NK-92 (cell line): ENCODE results near the gene MRPL16.
"Not testable (repeated sequence)": the region's sequence is repeated elsewhere in the genome, so short reads cannot be mapped to it uniquely, and the experiment has no call there.

Experiments
- DNase-seq: peaks from one replicate; lab custom pipeline; 2025; ENCODE audit not compliant: unreplicated experiment; lab: John Stamatoyannopoulos, UW

MRPL16 gene

DNA sequence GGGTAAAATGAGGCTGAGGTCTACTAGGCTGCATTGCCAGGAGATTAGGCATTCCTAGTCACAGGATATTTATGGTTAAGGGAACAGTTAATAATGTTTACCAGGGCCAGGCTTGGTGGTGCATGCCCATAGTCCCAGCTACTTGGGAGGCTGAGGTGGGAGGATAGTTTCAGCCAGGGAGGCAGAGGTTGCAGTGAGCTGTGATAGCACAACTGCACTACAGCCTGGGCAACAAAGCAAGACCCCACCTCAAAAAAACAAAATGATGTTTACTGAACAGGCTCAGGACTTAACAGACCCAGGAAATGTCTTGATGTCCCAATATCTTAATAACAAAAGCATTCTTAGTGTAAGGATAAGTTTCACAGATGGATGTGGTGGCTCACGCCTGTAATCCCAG lies 2.8 kb upstream of the MRPL16 start:
- DNase-seq = no peak

GRCh38 chr11:59812220-59812619 lies 1.6 kb upstream of the MRPL16 start:
- DNase-seq = no peak

DNA sequence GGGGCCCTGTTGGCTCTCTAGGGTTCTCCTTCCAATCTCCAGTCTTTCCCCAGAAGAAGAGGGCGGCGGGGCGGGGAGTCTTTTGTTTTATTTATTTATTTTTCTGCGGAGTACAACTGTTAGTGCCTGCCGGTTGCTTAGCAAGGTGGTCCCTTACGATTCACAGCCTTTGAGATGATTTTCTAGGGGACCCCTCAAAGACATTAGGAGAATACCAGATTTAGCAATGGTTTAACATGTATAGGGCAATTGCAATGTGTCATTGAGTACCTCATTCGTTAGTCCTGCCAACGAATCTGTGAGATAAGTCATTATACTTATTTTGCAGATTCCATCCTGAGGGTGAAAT lies 307 bp upstream of the MRPL16 start:
- DNase-seq = no peak

- no peak for DNase-seq
Observed at GRCh38 chr11:59807047-59807610, 3.4 kb downstream of the MRPL16 start.

- no peak for DNase-seq
Observed at GRCh38 chr11:59804061-59804460, 6.5 kb downstream of the MRPL16 start.

DNA sequence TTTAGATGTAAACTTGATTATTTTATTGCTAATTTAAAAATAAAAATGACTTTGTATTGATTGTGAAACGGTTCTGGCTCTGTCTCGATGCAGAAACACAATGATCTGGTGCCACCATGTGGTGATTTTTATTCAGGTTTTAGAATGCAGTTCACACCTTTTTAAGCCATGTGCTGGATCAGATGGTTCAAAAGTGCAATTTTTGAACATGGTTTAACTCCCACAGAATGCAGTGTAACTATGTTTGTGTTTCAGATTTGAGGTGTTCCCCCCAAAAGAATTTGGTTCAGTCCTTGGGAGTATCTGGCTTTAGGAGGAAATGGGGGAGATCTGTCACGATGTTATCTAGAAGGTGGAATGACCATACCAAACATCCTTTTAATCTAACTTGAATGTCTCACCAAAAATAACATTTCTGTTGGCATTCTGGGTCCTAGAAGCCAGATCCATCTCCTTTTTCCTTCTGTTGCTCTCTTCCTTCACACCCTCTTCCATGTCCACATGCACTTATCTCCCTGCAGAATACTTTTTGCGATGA lies 7.9 kb downstream of the MRPL16 start:
- DNase-seq = no peak

DNA sequence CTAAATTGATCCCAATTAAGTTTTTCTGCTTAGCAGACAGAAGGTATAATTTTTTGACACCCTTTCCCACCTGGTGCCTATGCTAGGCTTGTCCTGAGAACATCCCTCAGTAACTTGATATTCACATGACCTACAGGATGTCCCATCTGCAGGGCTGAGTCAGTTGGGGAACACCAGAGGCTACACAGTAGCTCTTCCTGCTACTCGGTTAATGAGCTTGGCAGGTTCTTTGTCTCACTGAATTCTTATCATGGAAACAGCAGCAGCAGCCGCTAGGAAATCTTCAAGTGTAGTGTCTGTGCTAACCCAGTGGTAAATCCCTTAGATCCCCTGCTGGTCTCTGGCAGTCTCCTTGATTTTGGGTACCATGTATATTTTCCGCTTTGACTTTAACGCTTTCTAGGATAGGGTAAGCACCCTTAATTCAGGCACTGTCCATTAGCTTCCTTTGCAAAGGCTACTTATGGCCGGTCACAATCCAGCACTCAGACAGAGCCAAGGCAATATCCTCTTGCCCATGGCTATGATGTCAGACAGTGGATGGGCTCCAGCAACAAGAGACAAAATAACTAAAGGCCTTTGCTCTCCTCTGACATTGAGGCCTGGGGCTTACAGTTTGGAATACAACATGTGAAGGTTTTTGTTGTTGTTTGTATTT lies 8.5 kb downstream of the MRPL16 start:
- DNase-seq = no peak

- DNase-seq = no peak
Observed at GRCh38 chr11:59801160-59801706, 9.3 kb downstream of the MRPL16 start.

GRCh38 chr11:59800390-59801025 lies 10.1 kb downstream of the MRPL16 start:
- DNase-seq = no peak

DNA sequence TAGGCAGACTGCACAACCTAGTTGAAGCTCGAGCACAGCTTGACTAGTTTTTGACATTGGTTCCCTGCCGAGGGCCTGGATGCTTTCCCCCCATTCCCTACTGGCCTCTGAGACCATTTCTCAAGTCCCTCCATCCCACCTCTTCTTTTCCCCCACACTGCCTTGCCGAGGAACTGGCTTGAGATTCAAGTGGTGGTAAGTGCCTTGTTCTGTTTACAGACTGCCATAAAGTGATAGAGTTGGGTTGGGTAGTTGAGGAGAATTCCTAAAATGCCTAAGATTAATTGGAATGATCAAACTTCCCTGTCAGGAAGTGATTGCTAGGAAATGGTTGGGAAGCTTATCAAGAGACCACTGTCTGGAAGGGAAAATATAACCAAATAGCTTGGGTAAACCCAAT lies 16.2 kb downstream of the MRPL16 start:
- DNase-seq = no peak

DNA sequence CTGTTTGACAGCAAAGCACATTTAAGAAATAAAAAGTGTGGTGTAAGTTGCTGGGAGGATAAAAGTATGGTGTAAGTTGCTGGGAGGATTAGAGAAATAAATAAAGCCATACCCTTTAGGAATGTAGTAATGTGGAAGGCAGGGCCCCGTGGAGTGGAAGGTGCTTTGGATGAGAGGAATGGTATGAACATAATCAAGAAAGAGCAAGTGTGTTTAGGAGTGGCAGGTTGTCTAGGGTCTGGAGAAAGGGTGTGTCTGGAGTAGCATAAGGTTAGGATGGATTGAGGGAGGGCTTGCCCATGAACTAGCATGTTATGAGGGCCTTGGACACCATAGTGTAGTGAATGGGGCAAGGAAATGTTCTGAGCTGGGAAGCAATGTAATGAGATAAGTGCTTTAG lies 18.1 kb downstream of the MRPL16 start:
- no peak for DNase-seq

- no peak for DNase-seq
Observed at GRCh38 chr11:59791639-59792038, 18.9 kb downstream of the MRPL16 start.

DNA sequence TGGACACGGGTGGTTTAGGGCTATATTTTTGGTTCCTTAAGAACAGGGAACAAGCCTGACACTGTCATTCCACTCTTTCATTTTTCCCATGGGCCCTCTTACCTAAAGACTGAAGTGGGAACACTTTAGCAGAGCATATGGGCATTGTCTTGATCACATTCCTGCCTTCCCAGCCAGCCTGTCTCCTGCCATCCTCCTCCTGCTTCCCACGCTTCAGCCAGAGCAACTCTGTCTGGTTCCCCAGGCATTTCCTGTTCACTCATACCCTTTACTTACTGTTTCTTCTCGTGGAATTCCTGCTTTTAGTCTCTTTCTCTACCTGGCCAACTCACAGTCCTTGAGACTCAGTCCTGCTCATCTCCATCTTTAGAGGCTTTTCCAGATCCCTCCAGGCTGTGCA lies 22.8 kb downstream of the MRPL16 start:
- no peak for DNase-seq

DNA sequence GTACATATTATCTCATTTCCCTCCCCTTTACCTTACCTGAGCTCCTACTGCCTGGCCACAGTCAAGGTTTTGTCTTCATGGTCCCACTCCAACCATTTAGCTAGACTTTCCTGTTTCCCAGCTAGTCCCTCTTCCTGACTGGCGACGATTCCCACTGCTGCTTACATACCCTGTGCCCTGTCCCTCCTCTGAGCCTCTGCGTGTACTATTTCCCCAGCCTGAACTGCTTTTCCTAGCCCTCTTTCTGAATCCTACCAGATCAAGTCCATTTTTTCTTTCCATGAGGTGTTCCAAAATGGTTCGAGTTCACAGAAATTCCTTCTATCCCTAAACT lies 23.4 kb downstream of the MRPL16 start:
- no peak for DNase-seq

- DNase-seq = no peak
Observed at GRCh38 chr11:59785818-59786217, 24.8 kb downstream of the MRPL16 start.

GRCh38 chr11:59784441-59784840 lies 26.1 kb downstream of the MRPL16 start:
- DNase-seq = not testable (repeated sequence)

DNA sequence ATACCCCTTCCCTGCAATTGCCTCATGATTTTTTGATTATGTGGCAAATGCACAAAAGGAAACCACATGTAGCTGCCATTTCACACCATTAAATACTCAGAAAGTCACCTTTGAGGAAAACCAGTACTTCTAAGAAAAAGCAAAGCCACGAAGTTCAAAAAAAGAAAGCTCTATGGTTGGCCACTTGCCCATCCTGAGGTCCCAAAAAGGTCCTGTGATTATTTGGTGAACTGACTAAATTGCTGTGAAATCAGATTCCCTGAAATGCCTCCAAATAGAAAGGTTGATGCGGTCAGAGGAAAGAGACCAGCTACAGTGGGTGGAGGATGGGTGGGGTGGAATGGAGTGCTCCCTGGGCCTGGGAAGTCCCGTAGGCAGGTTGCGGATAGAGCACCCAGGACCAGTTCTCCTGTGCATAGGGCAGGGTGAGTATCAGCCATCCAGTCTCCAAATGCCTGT lies 26.9 kb downstream of the MRPL16 start:
- DNase-seq = no peak

DNA sequence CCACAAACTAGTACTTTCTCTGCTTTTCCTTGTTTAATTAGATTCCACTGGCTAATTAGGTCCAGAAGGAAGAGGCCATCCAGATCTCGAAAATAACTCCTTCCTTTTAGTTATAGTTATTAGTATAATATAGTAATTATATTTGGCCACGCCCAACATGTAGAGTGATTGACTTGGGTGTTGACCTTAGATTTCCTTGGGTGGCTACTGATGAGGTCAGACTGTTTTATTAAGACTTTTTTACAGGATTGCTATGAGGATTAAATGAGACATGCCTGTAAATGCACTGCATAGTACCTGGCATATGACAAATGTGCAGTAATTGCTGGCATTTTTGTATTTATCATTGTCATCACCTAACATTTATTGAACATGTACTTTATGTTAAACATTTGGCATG lies 28.5 kb downstream of the MRPL16 start:
- DNase-seq = no peak

DNA sequence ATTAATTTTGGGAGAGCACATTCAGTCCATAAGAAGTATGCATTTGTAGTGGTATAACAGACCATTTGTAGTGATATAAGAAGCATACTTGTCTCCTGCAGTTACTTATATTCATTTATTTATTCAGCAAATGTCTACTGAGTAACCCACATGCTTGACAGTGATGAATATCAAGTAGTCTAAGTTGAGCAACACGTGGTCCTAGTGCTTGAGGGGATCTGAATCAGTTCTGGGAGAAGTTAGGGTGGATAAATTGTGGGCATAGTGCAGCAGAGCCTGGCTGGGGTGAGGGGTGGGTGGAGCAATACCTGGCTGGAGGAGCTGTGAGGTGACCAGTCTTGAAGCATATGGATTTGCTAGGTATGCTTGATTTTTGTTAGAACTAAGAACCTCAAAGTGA lies 31.1 kb downstream of the MRPL16 start:
- DNase-seq = no peak

GRCh38 chr11:59778122-59778521 lies 32.5 kb downstream of the MRPL16 start:
- no peak for DNase-seq

DNA sequence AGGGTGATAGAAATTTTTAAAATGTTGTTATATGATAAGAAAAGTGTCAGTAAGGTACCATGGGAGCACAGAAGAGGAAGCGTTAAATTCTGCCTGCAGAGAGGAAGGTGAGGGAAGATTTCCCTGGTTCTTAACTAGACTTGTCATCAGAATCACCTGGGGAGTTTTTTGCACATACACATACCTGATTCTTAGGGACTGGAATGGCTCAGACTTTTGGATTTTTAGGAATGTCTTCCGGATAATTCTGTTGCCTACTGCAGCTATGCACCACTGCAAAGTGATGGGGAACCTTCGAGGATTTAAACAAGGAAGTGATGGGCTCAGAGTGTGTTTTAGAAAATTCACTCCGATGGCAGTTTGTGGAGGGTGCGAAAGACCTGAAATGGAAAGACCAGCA lies 33.5 kb downstream of the MRPL16 start:
- no peak for DNase-seq
